ENCODE data around the gene UXS1. TPM values are rescaled to one million over a fixed set of nuclear protein-coding genes. Genes with fewer than 3 reads are reported as not detected.
"Not testable (repeated sequence)": the region's sequence is repeated elsewhere in the genome, so short reads cannot be mapped to it uniquely, and the experiment has no call there.

The UXS1 gene
- polyA plus RNA-seq, 3 donors: 75.0 to 85.4 (median 78.9) TPM

- DNase-seq (ENCODE audit: low read depth in 3 of 3, low spot score in 2 of 3): no peak
Observed at GRCh38 chr2:106137731-106138521, 56.2 kb downstream of the UXS1 start.

- not testable (repeated sequence) for DNase-seq (ENCODE audit: low read depth in 3 of 3, low spot score in 2 of 3)
Observed at GRCh38 chr2:106131192-106131591, 62.9 kb downstream of the UXS1 start.

- DNase-seq (ENCODE audit: low read depth in 3 of 3, low spot score in 2 of 3): no peak
Observed at GRCh38 chr2:106130251-106130998, 63.7 kb downstream of the UXS1 start.

GRCh38 chr2:106129592-106129991 is 64.5 kb downstream of the UXS1 start:
- no peak for DNase-seq (ENCODE audit: low read depth in 3 of 3, low spot score in 2 of 3)

- DNase-seq (ENCODE audit: low read depth in 3 of 3, low spot score in 2 of 3): no peak
Observed at GRCh38 chr2:106129150-106129549, 65.0 kb downstream of the UXS1 start.

- no peak for DNase-seq (ENCODE audit: low read depth in 3 of 3, low spot score in 2 of 3)
Observed at GRCh38 chr2:106127776-106128268, 66.3 kb downstream of the UXS1 start.

GRCh38 chr2:106127282-106127771 is 66.8 kb downstream of the UXS1 start:
- DNase-seq (ENCODE audit: low read depth in 3 of 3, low spot score in 2 of 3): no peak

- no peak for DNase-seq (ENCODE audit: low read depth in 3 of 3, low spot score in 2 of 3)
Observed at GRCh38 chr2:106126705-106127281, 67.3 kb downstream of the UXS1 start.

- DNase-seq (ENCODE audit: low read depth in 3 of 3, low spot score in 2 of 3): no peak
Observed at GRCh38 chr2:106126295-106126694, 67.8 kb downstream of the UXS1 start.

- no peak for DNase-seq (ENCODE audit: low read depth in 3 of 3, low spot score in 2 of 3)
Observed at GRCh38 chr2:106124905-106125549, 69.1 kb downstream of the UXS1 start.

- DNase-seq (ENCODE audit: low read depth in 3 of 3, low spot score in 2 of 3): no peak
Observed at GRCh38 chr2:106124106-106124756, 69.9 kb downstream of the UXS1 start.

- DNase-seq (ENCODE audit: low read depth in 3 of 3, low spot score in 2 of 3): no peak
Observed at GRCh38 chr2:106122157-106122556, 71.9 kb downstream of the UXS1 start.

GRCh38 chr2:106120432-106120831 is 73.7 kb downstream of the UXS1 start:
- no peak for DNase-seq (ENCODE audit: low read depth in 3 of 3, low spot score in 2 of 3)

- no peak for DNase-seq (ENCODE audit: low read depth in 3 of 3, low spot score in 2 of 3)
Observed at GRCh38 chr2:106119074-106119473, 75.0 kb downstream of the UXS1 start.

- no peak for DNase-seq (ENCODE audit: low read depth in 3 of 3, low spot score in 2 of 3)
Observed at GRCh38 chr2:106117882-106118684, 76.0 kb downstream of the UXS1 start.

- no peak for DNase-seq (ENCODE audit: low read depth in 3 of 3, low spot score in 2 of 3)
Observed at GRCh38 chr2:106117347-106117746, 76.8 kb downstream of the UXS1 start.

GRCh38 chr2:106116248-106116647 is 77.9 kb downstream of the UXS1 start:
- no peak for DNase-seq (ENCODE audit: low read depth in 3 of 3, low spot score in 2 of 3)

- DNase-seq (ENCODE audit: low read depth in 3 of 3, low spot score in 2 of 3): no peak
Observed at GRCh38 chr2:106115665-106116064, 78.4 kb downstream of the UXS1 start.

GRCh38 chr2:106115250-106115649 is 78.9 kb downstream of the UXS1 start:
- no peak for DNase-seq (ENCODE audit: low read depth in 3 of 3, low spot score in 2 of 3)
